NCI-H2029 treated with DMSO at 0.1 percent for 48 hours (cell line): ENCODE measurements around the gene AGAP5.
"Not testable (repeated sequence)": the region's sequence is repeated elsewhere in the genome, so short reads cannot be mapped to it uniquely, and the experiment has no call there.

Experiments used
- DNase-seq: peaks from one replicate; lab custom pipeline; 2025; lab: John Stamatoyannopoulos, UW

Gene AGAP5

GRCh38 chr10:73714483-73714882 is 16.6 kb upstream of the AGAP5 start:
- not testable (repeated sequence) for DNase-seq

- not testable (repeated sequence) for DNase-seq
Measured at GRCh38 chr10:73713912-73714311, 16.0 kb upstream of the AGAP5 start.

- DNase-seq, result not testable (repeated sequence)
Measured at GRCh38 chr10:73711683-73712082, 13.8 kb upstream of the AGAP5 start.

GRCh38 chr10:73708122-73708521 is 10.2 kb upstream of the AGAP5 start:
- not testable (repeated sequence) for DNase-seq

DNA sequence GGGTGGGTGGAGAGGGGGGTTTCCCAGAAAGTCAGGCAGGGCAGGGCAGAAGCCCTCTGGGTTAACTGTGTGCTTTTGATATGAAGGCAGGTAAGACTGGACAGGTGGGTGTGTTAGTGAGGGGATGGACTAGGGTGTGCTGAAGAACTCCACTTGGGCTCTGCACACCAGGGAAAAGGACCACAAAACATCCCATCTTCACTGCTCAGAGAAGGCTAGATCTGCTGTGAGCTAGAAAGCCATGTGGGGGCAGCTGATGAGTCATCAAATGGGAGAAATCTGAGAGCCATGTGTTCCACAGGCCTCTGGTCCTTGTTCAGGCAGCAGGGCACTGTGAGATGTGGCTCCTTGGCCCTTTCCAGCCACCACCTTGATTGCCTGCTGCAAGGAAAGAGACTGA is 9.7 kb upstream of the AGAP5 start:
- not testable (repeated sequence) for DNase-seq

DNA sequence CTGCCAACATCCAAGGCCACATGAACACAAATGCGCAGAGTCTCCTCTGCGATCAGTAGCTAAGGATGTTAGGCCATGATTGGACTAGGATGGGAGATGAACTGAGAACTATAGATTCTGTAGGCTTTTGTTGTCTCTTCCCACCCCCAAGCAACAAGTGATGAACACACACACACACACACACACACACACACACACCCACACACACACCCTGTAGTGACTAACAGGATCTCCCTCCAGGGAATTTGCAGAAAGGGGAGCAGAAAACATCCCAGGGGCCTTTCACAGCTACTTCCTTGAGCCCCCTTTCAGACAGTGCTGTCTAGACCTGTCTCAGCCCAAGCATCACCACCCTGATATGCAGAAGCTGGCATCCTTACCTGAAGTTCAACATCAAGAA is 8.6 kb upstream of the AGAP5 start:
- not testable (repeated sequence) for DNase-seq

DNA sequence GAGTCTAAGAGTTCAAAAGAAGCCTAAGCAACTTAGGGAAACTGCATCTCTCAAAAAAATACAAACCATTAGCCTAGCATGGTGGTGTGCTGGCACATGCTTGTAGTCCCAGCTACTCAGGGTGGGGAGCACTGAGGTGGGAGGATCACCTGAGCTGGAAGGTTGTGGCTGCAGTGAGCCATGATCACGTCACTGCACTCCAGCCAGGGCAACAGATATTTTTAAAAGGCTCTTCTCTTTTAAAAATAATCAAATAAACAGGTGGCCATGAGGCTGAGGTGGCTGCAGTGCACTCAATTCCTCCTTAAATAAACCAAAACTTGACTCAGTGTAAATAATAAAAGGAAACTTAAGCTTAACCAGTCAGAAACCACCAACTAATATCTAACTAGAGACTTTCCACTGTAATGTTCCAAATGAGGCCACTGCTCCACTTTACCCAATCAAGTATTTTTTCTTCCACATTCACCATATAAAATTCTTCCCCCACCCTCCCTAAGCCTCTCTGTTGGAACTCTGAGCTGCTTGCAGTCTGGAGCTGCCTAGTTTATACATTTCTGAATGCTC is 7.7 kb upstream of the AGAP5 start:
- DNase-seq, result not testable (repeated sequence)

DNA sequence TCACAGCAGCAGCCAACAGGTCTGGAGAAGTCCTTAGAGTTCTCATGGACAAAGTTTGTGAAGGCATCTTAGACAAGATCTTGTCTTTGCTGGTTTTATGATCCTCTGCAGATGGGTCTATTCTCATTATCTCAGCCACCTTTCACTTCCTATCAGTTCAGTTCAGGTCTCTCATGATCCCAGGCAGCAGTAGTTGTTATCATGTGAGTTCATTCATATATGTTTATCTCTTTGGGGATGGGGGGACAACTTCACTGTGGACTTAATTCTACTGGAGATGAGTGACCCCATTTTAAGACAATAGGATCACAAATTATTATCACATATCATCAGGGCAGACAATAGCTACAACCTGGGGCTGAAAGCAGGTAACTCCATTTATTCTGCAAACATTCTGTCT is 6.0 kb upstream of the AGAP5 start:
- DNase-seq, result not testable (repeated sequence)

- DNase-seq, result not testable (repeated sequence)
Measured at GRCh38 chr10:73698819-73699218, 910 bp upstream of the AGAP5 start.

DNA sequence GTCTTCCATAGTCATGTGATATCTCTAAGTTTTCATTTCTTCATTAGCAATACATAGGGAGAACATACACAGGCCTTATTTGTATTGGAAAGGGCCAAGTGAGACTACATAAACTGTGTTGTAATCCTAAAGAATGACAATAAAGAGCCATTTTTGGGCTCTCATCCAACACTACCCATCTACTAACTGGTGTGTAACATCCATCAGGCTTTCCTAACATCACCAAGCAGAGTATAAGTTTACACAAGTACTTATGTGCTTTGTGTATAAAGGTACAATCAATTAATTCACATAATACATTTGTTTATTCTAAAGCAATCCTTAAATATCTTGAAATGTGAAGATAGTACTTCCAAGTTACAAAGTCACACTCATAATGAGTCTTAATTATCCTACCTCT is 2.6 kb downstream of the AGAP5 start:
- DNase-seq, result not testable (repeated sequence)

DNA sequence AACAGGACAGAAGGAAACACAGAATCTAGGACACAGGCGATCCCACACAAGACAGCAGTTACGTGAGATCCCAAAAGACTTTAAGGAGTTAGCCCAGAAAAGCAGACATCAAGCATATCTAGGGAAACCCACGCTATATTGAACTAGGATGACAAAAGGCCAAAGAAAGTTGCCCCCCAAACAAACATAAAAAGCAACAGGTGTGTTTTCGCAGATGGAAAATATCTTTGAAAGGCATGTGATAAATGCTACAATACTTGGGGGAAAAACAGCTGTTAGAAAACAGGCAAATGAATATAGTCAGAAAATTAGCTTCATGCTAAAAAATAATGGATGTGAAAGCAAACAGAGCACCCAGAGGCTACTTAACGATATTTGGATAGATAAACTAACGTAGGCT is 7.2 kb downstream of the AGAP5 start:
- DNase-seq, result not testable (repeated sequence)

DNA sequence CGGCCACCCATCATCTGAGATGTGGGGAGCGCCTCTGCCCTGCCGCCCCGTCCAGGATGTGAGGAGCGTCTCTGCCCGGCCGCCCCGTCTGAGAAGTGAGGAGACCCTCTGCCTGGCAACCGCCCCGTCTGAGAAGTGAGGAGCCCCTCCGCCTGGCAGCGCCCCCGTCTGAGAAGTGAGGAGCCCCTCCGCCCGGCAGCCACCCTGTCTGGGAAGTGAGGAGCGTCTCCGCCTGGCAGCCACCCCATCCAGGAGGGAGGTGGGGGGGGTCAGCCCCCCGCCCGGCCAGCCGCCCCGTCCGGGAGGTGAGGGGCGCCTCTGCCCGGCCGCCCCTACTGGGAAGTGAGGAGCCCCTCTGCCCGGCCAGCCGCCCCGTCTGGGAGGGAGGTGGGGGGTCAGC is 8.3 kb downstream of the AGAP5 start:
- DNase-seq, result not testable (repeated sequence)

- not testable (repeated sequence) for DNase-seq
Measured at GRCh38 chr10:73687641-73688040, 10.3 kb downstream of the AGAP5 start.

DNA sequence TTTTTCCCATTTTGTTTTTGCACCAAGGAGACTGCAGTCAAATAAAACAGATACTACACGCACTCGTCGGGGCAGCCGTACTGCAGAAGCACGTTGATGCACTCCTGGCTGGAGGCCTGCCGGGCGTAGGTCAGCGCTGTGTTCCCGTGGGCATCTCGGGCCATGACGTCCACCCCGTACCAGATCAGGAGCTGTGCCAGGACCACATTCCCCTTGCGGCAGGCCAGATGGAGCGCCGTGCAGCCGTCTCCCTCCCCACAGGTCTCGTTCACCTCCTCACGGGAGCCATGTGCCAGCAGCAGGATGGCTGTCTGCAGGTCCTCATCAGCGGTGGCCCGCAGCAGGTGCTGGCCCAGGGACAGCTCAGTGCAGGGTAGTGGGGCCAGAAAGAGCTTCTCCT is 23.4 kb downstream of the AGAP5 start:
- DNase-seq, result not testable (repeated sequence)

GRCh38 chr10:73668378-73668777 is 29.5 kb downstream of the AGAP5 start:
- not testable (repeated sequence) for DNase-seq

GRCh38 chr10:73666153-73666809 is 31.6 kb downstream of the AGAP5 start:
- not testable (repeated sequence) for DNase-seq

DNA sequence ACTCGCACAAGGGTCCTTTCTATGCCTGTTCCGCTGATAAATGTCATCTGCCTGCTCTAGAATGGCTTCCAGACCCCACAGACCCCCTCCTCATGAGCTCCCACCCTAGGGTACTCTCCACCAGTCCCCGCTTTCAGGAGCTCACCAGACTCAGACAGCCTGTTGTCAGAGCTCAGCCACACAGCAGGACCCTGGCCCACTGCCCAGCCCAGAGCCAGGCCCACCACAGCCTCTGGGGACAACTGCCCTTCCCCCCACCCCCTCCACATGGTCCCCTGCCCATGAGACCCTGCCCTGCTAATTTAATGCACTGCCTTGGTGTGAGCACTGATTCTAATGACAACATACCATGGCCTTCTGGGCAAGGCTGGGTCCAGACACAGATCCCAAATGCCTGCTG is 32.3 kb downstream of the AGAP5 start:
- not testable (repeated sequence) for DNase-seq

DNA sequence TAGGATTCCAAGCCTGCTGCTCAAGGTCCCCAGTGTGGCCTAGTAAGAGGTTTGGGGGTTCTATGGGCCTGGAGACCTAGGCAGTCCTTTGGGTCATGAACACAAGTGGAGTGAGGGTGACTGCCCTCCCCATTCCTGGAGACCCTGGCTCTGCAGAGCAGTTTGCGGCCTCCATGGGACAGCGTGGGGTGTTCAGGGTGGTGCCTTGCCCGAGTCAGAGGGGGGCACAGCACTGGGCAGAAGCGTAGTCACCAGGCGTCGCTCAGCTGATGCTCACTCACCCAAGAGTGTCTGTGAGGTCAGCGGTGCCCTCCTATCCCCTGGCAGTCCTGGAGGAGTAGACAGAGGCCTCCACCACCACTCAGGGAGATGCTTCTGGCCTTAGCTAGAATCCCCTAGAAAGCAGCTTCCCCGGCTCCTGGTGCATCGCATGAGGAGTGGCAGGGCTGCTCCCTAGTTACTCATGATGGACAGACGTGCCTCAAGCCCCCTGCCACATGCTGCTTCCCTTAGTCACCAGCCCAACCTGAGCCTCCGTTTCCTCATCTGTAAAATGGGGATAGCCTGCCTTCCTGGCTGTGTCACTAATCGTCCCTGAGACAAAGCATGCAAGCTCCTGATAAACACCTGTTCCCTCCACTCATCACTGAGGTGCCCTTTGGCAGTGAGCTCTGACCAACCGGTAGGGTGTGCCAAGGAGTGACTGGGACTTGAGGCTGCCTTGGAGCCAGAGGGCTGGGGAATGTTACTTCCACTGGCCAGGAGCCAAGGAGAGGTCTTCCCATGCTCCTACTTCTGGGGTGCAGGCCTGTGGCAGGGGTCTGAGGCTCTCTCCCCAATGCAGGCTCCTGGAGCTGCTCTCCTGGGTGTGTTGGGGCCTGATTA is 33.5 kb downstream of the AGAP5 start:
- DNase-seq, result not testable (repeated sequence)

DNA sequence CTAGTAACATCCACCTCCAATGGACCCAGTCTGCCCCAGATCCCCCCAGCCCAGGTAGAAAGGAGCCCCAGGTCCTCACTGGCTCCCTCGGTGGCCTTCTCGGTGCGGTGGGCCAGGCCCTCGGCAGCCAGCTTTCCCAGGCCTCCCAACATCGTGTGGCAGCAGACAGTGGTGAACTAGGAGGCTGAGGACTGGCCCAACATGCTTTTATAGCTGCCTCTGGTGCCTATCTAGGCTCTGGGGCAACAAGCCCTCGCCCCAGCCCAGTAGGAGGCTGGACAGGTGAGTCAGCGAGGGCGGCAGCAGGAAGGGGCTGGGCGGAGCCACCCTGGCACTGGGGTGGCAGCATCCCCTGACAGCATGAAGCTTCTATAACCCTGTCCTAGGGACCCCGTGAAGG is 34.3 kb downstream of the AGAP5 start:
- DNase-seq, result not testable (repeated sequence)

GRCh38 chr10:73662705-73663104 is 35.2 kb downstream of the AGAP5 start:
- DNase-seq, result not testable (repeated sequence)

DNA sequence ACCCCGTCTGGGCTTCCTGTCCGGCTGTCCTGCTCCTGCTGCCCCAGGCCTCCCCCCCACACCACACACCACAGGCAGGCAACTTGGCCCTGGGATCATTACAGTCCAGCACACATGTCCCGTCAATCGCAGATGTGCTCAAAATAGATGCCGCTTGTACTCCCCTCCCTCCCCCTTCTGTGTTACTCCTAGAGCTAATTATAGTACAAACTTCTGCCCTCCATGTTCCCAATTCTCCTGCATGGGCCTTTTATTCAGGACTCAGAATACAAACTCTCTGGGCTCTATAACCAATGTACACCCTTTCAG is 42.0 kb downstream of the AGAP5 start, which contains the start of gene SYNPO2L:
SYNPO2L (minus strand) TSS at position 40 of the 309 bp plus-strand sequence. CDS start 107 bp downstream, outside the sequence.
- DNase-seq, result no peak

DNA sequence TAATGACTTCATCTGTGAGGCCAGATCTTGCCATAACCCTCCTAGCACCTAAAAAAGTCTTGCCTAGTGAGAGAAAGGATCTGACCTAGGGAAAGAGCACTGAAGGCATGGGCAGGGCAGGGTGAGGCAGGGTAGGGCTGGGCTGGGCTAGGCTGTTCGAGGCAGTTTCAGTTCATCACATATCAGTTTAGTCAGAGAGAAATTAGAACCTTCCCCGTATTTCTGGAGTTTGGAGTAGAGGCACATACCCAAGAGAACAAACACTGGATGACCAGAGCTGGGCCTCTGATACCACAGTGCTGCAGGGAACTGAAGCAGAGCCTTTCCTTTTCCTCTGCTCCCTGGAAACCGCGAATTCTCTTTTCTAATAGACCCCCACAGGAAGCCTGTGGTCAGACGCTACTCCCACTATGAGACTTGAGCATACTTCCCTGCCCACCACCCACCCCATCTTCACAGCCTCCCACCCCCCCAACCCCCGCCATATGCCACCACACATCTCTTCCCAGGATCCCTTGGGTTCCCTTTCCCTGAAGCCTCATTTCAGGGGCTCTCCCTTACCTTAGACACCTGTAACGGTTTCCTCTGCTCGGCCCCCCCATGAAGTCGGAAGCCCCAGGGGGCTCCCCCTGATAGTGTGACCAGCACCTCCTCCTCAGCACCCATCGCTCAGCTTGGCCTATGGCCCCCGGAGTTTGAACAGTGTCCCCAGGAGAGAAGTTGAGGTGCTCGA is 42.5 kb downstream of the AGAP5 start:
- no peak for DNase-seq
